Thyroid gland (tissue), 4 donors: Measurements from ENCODE around the gene GPANK1. TPM values are rescaled to one million over a fixed set of nuclear protein-coding genes. Genes with fewer than 3 reads are reported as not detected.

Experiments used
- DNase-seq, 2 donors: peaks; one replicate each; pipeline ENCODE4 v3.0.0-alpha.2; 2019
- H3K27ac ChIP-seq, 3 donors: fragments of 200-600 bp; sonication (generic); 1 replicate in 2 of 3; 2 replicates in 1 of 3; pipeline ENCODE4 v1.5.1; 2016 to 2019; ENCODE audit warnings: mild to moderate bottlenecking in 1 of 3, moderate library complexity in 1 of 3
- H3K27me3 ChIP-seq: fragments of 200-600 bp; sonication (generic); one replicate; pipeline ENCODE4 v1.5.1; 2019
- H3K36me3 ChIP-seq, 2 donors: fragments of 200-600 bp; sonication (generic); one replicate each; pipeline ENCODE4 v1.5.1; 2016 to 2019
- H3K4me1 ChIP-seq, 2 donors: fragments of 200-600 bp; sonication (generic); one replicate each; pipeline ENCODE4 v1.5.1; 2017 to 2019
- H3K4me3 ChIP-seq, 3 donors: fragments of 200-600 bp; sonication (generic); replicated peaks in 1 of 3; 1 replicate in 2 of 3; 2 replicates in 1 of 3; pipeline ENCODE4 v1.5.1; 2016; ENCODE audit warnings: mild to moderate bottlenecking in 1 of 3
- H3K9me3 ChIP-seq: fragments of 200-600 bp; sonication (generic); one replicate; pipeline ENCODE4 v1.5.1; 2017
- CTCF ChIP-seq, 6 experiments: fragments of 200-600 bp in 3 of 6; fragments of 450-650 bp in 3 of 6; sonication (generic) in 3 of 6; IDR thresholded peaks; one replicate each; pipeline ENCODE4 v1.5.1; 2016 to 2019; ENCODE audit warnings: antibody characterized with exemption in 6 of 6, mild to moderate bottlenecking in 2 of 6, inconsistent platforms in 1 of 6, moderate library complexity in 1 of 6
- POLR2A ChIP-seq, 2 donors: fragments of 450-650 bp; IDR thresholded peaks; one replicate each; pipeline ENCODE4 v1.6.1; 2017; ENCODE audit warnings: antibody characterized with exemption in 2 of 2, mild to moderate bottlenecking in 2 of 2, moderate library complexity in 1 of 2
- WGBS, 2 donors: methylation state at CpG; one replicate each; pipeline ENCODE4 v1.1.5; 2017; 5-methylcytosine and 5-hydroxymethylcytosine counted together
- intact Hi-C: fragments of 100-400 bp; cut with DNase I; formaldehyde crosslinking; loops from one replicate; pipeline ENCODE4 v1.15.1; 2023
- total RNA-seq, 4 donors: library from RNA; depleted of rRNA; stranded (reverse); fragments of >200 nt; gene quantifications; one replicate each; pipeline ENCODE4 v1.2.3, GENCODE V29; 2016

Gene GPANK1
- total RNA-seq, 4 donors from 2014 or later = 15.7 to 23.2 (median 22.1) TPM

- no peak overlapping the region for H3K4me3 ChIP-seq
- H3K27me3 ChIP-seq = no peaks in the 10 kb centered on the region
- no peak for DNase-seq
- WGBS, 2 donors = 81 to 83% methylated on average over 11 of the region's 11 CpGs
- no peaks in the 10 kb centered on the region for H3K4me1 ChIP-seq
- TF ChIP-seq CTCF (IDR thresholded peaks at IDR 0.05) (peak in 1 of 6 experiments; percentile 17), POLR2A (IDR thresholded peaks at IDR 0.05) (no peak)
- intact Hi-C loops = loop anchor here (5.0 kb wide), 1 partner anchor 43 kb away; no protein-coding TSS in a partner anchor
- H3K36me3 ChIP-seq = peaks cover 62 to 63% of the 10 kb centered on the region in 2 donors
- no peaks in the 10 kb centered on the region for H3K9me3 ChIP-seq
- no peak overlapping the region for H3K27ac ChIP-seq
Measured at GRCh38 chr6:31689249-31690110, 24.7 kb upstream of the GPANK1 start.

- Histone ChIP-seq H3K36me3 (peaks cover 52 to 63% of the 10 kb centered on the region in 2 donors), H3K4me3 (no peak overlapping the region), H3K27ac (no peak overlapping the region), H3K9me3 (no peaks in the 10 kb centered on the region), H3K4me1 (peaks cover 0 to 3% of the 10 kb centered on the region in 2 donors), H3K27me3 (no peaks in the 10 kb centered on the region)
- intact Hi-C loops = loop anchor here (5.0 kb wide), 1 partner anchor 44 kb away; no protein-coding TSS in a partner anchor
- no peak for DNase-seq
- no peak for TF ChIP-seq CTCF (IDR thresholded peaks at IDR 0.05)
- no peak for TF ChIP-seq POLR2A (IDR thresholded peaks at IDR 0.05)
- 84 to 93% methylated on average over 9 to 12 of the region's 14 CpGs for WGBS, 2 donors
Measured at GRCh38 chr6:31687860-31688693, 23.3 kb upstream of the GPANK1 start.

- Histone ChIP-seq H3K9me3 (no peaks in the 10 kb centered on the region), H3K4me3 (no peak overlapping the region), H3K27me3 (no peaks in the 10 kb centered on the region), H3K36me3 (peaks cover 45 to 55% of the 10 kb centered on the region in 2 donors), H3K4me1 (peaks cover 3 to 7% of the 10 kb centered on the region in 2 donors), H3K27ac (no peak overlapping the region)
- intact Hi-C loops = loop anchor here (5.0 kb wide), 1 partner anchor 45 kb away; no protein-coding TSS in a partner anchor
- 85 to 86% methylated on average over 8 of the region's 8 CpGs for WGBS, 2 donors
- no peak for TF ChIP-seq CTCF (IDR thresholded peaks at IDR 0.05)
- no peak for TF ChIP-seq POLR2A (IDR thresholded peaks at IDR 0.05)
- DNase-seq = no peak
Measured at GRCh38 chr6:31687321-31687720, 22.5 kb upstream of the GPANK1 start.

GRCh38 chr6:31686483-31686882, 21.7 kb upstream of the GPANK1 start:
- H3K36me3 ChIP-seq = peaks cover 41 to 48% of the 10 kb centered on the region in 2 donors
- TF ChIP-seq POLR2A (IDR thresholded peaks at IDR 0.05) = no peak
- TF ChIP-seq CTCF (IDR thresholded peaks at IDR 0.05) = no peak

More at GRCh38 chr6:31686483-31686882, 21.7 kb upstream of the GPANK1 start:
- intact Hi-C loops = loop anchor here (5.0 kb wide), 1 partner anchor 46 kb away; no protein-coding TSS in a partner anchor
- 82 to 92% methylated on average over 5 of the region's 5 CpGs for WGBS, 2 donors
- H3K9me3 ChIP-seq = no peaks in the 10 kb centered on the region
- peaks cover 7 to 11% of the 10 kb centered on the region in 2 donors for H3K4me1 ChIP-seq
- no peak for DNase-seq
- no peaks in the 10 kb centered on the region for H3K27me3 ChIP-seq
- H3K27ac ChIP-seq = no peak overlapping the region
- H3K4me3 ChIP-seq = no peak overlapping the region
